H9 (cell line): ENCODE data around the gene CAPN8. TPM values are rescaled to one million over a fixed set of nuclear protein-coding genes. Genes with fewer than 3 reads are reported as not detected.

Source experiments
- DNase-seq: peaks from one replicate; pipeline ENCODE4 v3.0.0-alpha.2; 2017
- H2AFZ ChIP-seq: one replicate; pipeline ENCODE4 v1.6.1; 2013; ENCODE audit warnings: mild to moderate bottlenecking, low read length, control low read depth, moderate library complexity
- H2AK5ac ChIP-seq: 2 replicates; pipeline ENCODE4 v1.6.1; 2013; ENCODE audit warnings: low read length, control low read depth, mixed read lengths; ENCODE audit not compliant: insufficient read length
- H2BK120ac ChIP-seq: one replicate; pipeline ENCODE4 v1.6.1; 2013; ENCODE audit warnings: low read depth, mild to moderate bottlenecking, low read length, control low read depth, inconsistent platforms; ENCODE audit not compliant: poor library complexity, severe bottlenecking
- H2BK12ac ChIP-seq: 2 replicates; pipeline ENCODE4 v1.6.1; 2013; ENCODE audit warnings: low read length, control low read depth, mixed read lengths, low read depth; ENCODE audit not compliant: insufficient read length
- H2BK15ac ChIP-seq: 2 replicates; pipeline ENCODE4 v1.6.1; 2013; ENCODE audit warnings: low read depth, low read length, control low read depth
- H2BK20ac ChIP-seq: one replicate; pipeline ENCODE4 v1.6.1; 2013; ENCODE audit warnings: low read depth, mild to moderate bottlenecking, low read length, control low read depth, inconsistent platforms; ENCODE audit not compliant: poor library complexity, severe bottlenecking
- H2BK5ac ChIP-seq: 2 replicates; pipeline ENCODE4 v1.6.1; 2013; ENCODE audit warnings: low read length, control low read depth, mixed read lengths; ENCODE audit not compliant: insufficient read length
- H3K14ac ChIP-seq: 2 replicates; pipeline ENCODE4 v1.6.1; 2013; ENCODE audit warnings: low read length, control low read depth; ENCODE audit not compliant: insufficient read depth
- H3K18ac ChIP-seq: 2 replicates; pipeline ENCODE4 v1.6.1; 2013; ENCODE audit warnings: low read depth, mild to moderate bottlenecking, mixed read lengths, low read length, control low read depth; ENCODE audit not compliant: insufficient read length
- H3K23ac ChIP-seq: 2 replicates; pipeline ENCODE4 v1.6.1; 2013; ENCODE audit warnings: low read length, control low read depth, mixed read lengths, low read depth; ENCODE audit not compliant: insufficient read length
- H3K23me2 ChIP-seq: 2 replicates; pipeline ENCODE4 v1.6.1; 2013; ENCODE audit warnings: low read depth, mild to moderate bottlenecking, mixed read lengths, low read length, control low read depth; ENCODE audit not compliant: insufficient read length, poor library complexity, severe bottlenecking
- H3K27ac ChIP-seq: 2 replicates; pipeline ENCODE4 v1.5.1; 2013; ENCODE audit warnings: low read length, control low read depth, mixed read lengths, low read depth; ENCODE audit not compliant: insufficient read length
- H3K27me3 ChIP-seq: 2 replicates; pipeline ENCODE4 v1.6.1; 2013; ENCODE audit warnings: low read length, control low read depth, inconsistent platforms; ENCODE audit not compliant: insufficient read depth
- H3K4ac ChIP-seq: 2 replicates; pipeline ENCODE4 v1.6.1; 2013; ENCODE audit warnings: low read depth, mild to moderate bottlenecking, control low read depth, inconsistent platforms, low read length, moderate library complexity
- H3K4me1 ChIP-seq: 2 replicates; pipeline ENCODE4 v1.6.1; 2013; ENCODE audit warnings: low read length, control low read depth, inconsistent platforms; ENCODE audit not compliant: insufficient read depth
- H3K4me2 ChIP-seq: 2 replicates; pipeline ENCODE4 v1.6.1; 2013; ENCODE audit warnings: low read length, control low read depth, mixed read lengths; ENCODE audit not compliant: insufficient read length, insufficient read depth
- H3K56ac ChIP-seq: 2 replicates; pipeline ENCODE4 v1.6.1; 2013; ENCODE audit warnings: low read depth, mild to moderate bottlenecking, mixed read lengths, low read length, control low read depth; ENCODE audit not compliant: insufficient read length
- H3K79me1 ChIP-seq: 2 replicates; pipeline ENCODE4 v1.6.1; 2013; ENCODE audit warnings: low read depth, mild to moderate bottlenecking, moderate library complexity, low read length, control low read depth, inconsistent platforms; ENCODE audit not compliant: insufficient read depth, poor library complexity, severe bottlenecking
- H3K79me2 ChIP-seq: 2 replicates; pipeline ENCODE4 v1.6.1; 2013; ENCODE audit warnings: low read length, control low read depth, inconsistent platforms; ENCODE audit not compliant: insufficient read depth
- H3K9ac ChIP-seq: 2 replicates; pipeline ENCODE4 v1.6.1; 2013; ENCODE audit warnings: low read length, control low read depth, mixed read lengths; ENCODE audit not compliant: insufficient read length; ENCODE audit errors: extremely low read depth
- H3K9me3 ChIP-seq: one replicate; pipeline ENCODE4 v1.6.1; 2013; ENCODE audit warnings: low read depth, low read length, inconsistent platforms; ENCODE audit not compliant: control insufficient read depth
- H3T11ph ChIP-seq: one replicate; pipeline ENCODE4 v1.6.1; 2013; ENCODE audit warnings: mild to moderate bottlenecking, low read length, control low read depth, inconsistent platforms
- H4K20me1 ChIP-seq: one replicate; pipeline ENCODE4 v1.6.1; 2013; ENCODE audit not compliant: control insufficient read depth, insufficient read length, insufficient read depth
- H4K5ac ChIP-seq: 2 replicates; pipeline ENCODE4 v1.6.1; 2013; ENCODE audit warnings: low read depth, mild to moderate bottlenecking, mixed read lengths, low read length, control low read depth; ENCODE audit not compliant: insufficient read length
- H4K8ac ChIP-seq: replicated peaks from 2 replicates; pipeline ENCODE4 v1.6.1; 2013; ENCODE audit warnings: low read length, control low read depth, mixed read lengths, low read depth; ENCODE audit not compliant: insufficient read length
- H4K91ac ChIP-seq: 2 replicates; pipeline ENCODE4 v1.6.1; 2013; ENCODE audit warnings: low read depth, mild to moderate bottlenecking, moderate library complexity, mixed read lengths, low read length, control low read depth; ENCODE audit not compliant: insufficient read length
- H3K27ac Mint-ChIP-seq, 3 experiments: 2 replicates in 2 of 3; 3 replicates in 1 of 3; pipeline ENCODE4 v1.8.0; 2020 to 2021; ENCODE audit warnings: mixed read lengths in 3 of 3, mild to moderate bottlenecking in 1 of 3, moderate library complexity in 1 of 3
- H3K27me3 Mint-ChIP-seq: 2 replicates; pipeline ENCODE4 v1.8.0; 2021; ENCODE audit warnings: low read depth, mild to moderate bottlenecking, moderate library complexity, mixed read lengths
- H3K36me3 Mint-ChIP-seq, 3 experiments: 2 replicates in 2 of 3; 3 replicates in 1 of 3; pipeline ENCODE4 v1.8.0; 2020 to 2021; ENCODE audit warnings: low read depth in 3 of 3, mixed read lengths in 3 of 3; ENCODE audit not compliant: insufficient read depth in 1 of 3
- H3K4me1 Mint-ChIP-seq, 2 experiments: 2 replicates each; pipeline ENCODE4 v1.8.0; 2020; ENCODE audit warnings: mixed read lengths in 2 of 2
- H3K4me3 Mint-ChIP-seq, 2 experiments: 2 replicates in 1 of 2; 3 replicates in 1 of 2; pipeline ENCODE4 v1.8.0; 2020 to 2021; ENCODE audit warnings: mild to moderate bottlenecking in 2 of 2, mixed read lengths in 2 of 2, moderate library complexity in 1 of 2
- H3K9me3 Mint-ChIP-seq, 2 experiments: 2 replicates in 1 of 2; 3 replicates in 1 of 2; pipeline ENCODE4 v1.8.0; 2020; ENCODE audit warnings: mild to moderate bottlenecking in 2 of 2, mixed read lengths in 2 of 2, moderate library complexity in 1 of 2
- CTCF ChIP-seq: fragments of 200-600 bp; sonication (generic); conservative IDR thresholded peaks from 3 replicates; pipeline ENCODE4 v1.8.0; 2021; ENCODE audit warnings: antibody characterized with exemption, mild to moderate bottlenecking
- WGBS: extraction: QIAGEN DNeasy Blood & Tissue Kit; methylation state at CpG from one replicate; pipeline ENCODE4 v1.1.7; 2013; ENCODE audit warnings: missing lambda C conversion rate, low lambda C conversion rate, mixed read lengths; ENCODE audit not compliant: insufficient read length; ENCODE audit errors: extremely low coverage; 5-methylcytosine and 5-hydroxymethylcytosine counted together
- total RNA-seq: library from RNA; stranded (reverse); gene quantifications from 2 replicates; pipeline ENCODE4 v1.2.1, GENCODE V29; 2021

CAPN8 gene
- total RNA-seq, 1 experiment from 2014 or later = not detected

- H3K27ac Mint-ChIP-seq = no peak overlapping the region
- H2AK5ac ChIP-seq = no peak overlapping the region
- peak overlapping the region in 1 of 2 experiments; percentile 23; a peak in 1 of 5 replicates for H3K4me3 Mint-ChIP-seq
- H3K4me2 ChIP-seq = no peak overlapping the region
- no peak overlapping the region for H3T11ph ChIP-seq
- no peak overlapping the region for H3K14ac ChIP-seq
- H2BK5ac ChIP-seq = no peak overlapping the region
- H2BK15ac ChIP-seq = no peak overlapping the region
- no peak overlapping the region for H3K27ac ChIP-seq
- no peak overlapping the region for H4K91ac ChIP-seq
- TF ChIP-seq CTCF = no peak
- no peaks in the 10 kb centered on the region for H4K20me1 ChIP-seq
- no peak overlapping the region for H2BK20ac ChIP-seq
- H3K9ac ChIP-seq = no peak overlapping the region
- H3K9me3 Mint-ChIP-seq = no peaks in the 10 kb centered on the region
- H3K79me2 ChIP-seq = no peaks in the 10 kb centered on the region
- no peaks in the 10 kb centered on the region for H3K79me1 ChIP-seq
- H2BK12ac ChIP-seq = no peak overlapping the region
- no peak overlapping the region for H4K5ac ChIP-seq
- H3K23ac ChIP-seq = no peak overlapping the region
- DNase-seq = no peak
- H3K36me3 Mint-ChIP-seq = no peaks in the 10 kb centered on the region
- peaks cover 36 to 40% of the 10 kb centered on the region in 2 experiments for H3K4me1 Mint-ChIP-seq
- peaks cover 4% of the 10 kb centered on the region; the same call in 1 of the 2 replicates for H3K4me1 ChIP-seq
- no peak overlapping the region for H3K4ac ChIP-seq
- no peak overlapping the region for H2AFZ ChIP-seq
- no peak overlapping the region for H3K56ac ChIP-seq
- no CpG with 5 or more reads among the region's 1 CpG for WGBS
- peaks cover 6% of the 10 kb centered on the region for H3K23me2 ChIP-seq
- peaks cover 9% of the 10 kb centered on the region; the same call in 1 of the 2 replicates for H3K27me3 ChIP-seq
- no peak overlapping the region for H3K18ac ChIP-seq
- peaks cover 56% of the 10 kb centered on the region for H3K27me3 Mint-ChIP-seq
- H4K8ac ChIP-seq = no peak overlapping the region
- no peaks in the 10 kb centered on the region for H3K9me3 ChIP-seq
- H2BK120ac ChIP-seq = no peak overlapping the region
These were observed 45.7 kb upstream of the CAPN8 start for GRCh38 chr1:223711173-223711572.
